ENCODE data around the gene LIN7B.

GRCh38 chr19:49080392-49080791, 33.8 kb upstream of the LIN7B start:
- TF ChIP-seq POLR2A (IDR thresholded peaks at IDR 0.05) = no peak
- TF ChIP-seq, protein P1, sequence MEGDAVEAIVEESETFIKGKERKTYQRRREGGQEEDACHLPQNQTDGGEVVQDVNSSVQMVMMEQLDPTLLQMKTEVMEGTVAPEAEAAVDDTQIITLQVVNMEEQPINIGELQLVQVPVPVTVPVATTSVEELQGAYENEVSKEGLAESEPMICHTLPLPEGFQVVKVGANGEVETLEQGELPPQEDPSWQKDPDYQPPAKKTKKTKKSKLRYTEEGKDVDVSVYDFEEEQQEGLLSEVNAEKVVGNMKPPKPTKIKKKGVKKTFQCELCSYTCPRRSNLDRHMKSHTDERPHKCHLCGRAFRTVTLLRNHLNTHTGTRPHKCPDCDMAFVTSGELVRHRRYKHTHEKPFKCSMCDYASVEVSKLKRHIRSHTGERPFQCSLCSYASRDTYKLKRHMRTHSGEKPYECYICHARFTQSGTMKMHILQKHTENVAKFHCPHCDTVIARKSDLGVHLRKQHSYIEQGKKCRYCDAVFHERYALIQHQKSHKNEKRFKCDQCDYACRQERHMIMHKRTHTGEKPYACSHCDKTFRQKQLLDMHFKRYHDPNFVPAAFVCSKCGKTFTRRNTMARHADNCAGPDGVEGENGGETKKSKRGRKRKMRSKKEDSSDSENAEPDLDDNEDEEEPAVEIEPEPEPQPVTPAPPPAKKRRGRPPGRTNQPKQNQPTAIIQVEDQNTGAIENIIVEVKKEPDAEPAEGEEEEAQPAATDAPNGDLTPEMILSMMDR (IDR thresholded peaks at IDR 0.05) = no peak

All from tibial nerve (tissue), 3 donors.